Lower leg skin (tissue), 3 donors: ENCODE measurements around the gene RPS27.

ENCODE experiments used
- POLR2A ChIP-seq, 2 donors: fragments of 450-650 bp; IDR thresholded peaks; one replicate each; pipeline ENCODE4 v1.6.1; 2016 to 2017; ENCODE audit warnings: antibody characterized with exemption in 2 of 2, mild to moderate bottlenecking in 1 of 2, moderate library complexity in 1 of 2
- TF ChIP-seq, protein P1 (sequence below), 3 donors: fragments of 450-650 bp; IDR thresholded peaks; one replicate each; pipeline ENCODE4 v1.5.1; 2016; ENCODE audit warnings: antibody characterized with exemption in 3 of 3, mild to moderate bottlenecking in 3 of 3, moderate library complexity in 2 of 3

DNA sequence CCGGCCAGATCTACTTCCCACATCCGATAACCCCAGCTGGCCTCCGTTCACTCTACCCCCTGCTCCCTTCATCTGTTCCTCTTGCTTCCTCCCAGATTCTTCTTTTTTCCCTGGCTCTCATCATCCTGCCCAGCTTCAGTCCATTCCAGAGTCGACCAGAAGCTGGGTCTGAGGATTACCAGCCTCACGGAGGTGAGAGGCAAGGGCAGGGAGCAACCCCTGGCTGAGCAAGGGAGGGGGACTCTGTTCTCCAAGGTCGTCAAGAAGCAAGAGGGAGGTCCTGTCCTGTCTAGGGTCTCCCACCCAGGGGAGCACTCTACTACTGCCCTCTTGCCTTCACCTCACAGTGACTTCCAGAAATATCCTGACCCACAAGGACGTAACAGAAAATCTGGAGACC, 17.0 kb upstream of the RPS27 start:
- TF ChIP-seq, protein P1, sequence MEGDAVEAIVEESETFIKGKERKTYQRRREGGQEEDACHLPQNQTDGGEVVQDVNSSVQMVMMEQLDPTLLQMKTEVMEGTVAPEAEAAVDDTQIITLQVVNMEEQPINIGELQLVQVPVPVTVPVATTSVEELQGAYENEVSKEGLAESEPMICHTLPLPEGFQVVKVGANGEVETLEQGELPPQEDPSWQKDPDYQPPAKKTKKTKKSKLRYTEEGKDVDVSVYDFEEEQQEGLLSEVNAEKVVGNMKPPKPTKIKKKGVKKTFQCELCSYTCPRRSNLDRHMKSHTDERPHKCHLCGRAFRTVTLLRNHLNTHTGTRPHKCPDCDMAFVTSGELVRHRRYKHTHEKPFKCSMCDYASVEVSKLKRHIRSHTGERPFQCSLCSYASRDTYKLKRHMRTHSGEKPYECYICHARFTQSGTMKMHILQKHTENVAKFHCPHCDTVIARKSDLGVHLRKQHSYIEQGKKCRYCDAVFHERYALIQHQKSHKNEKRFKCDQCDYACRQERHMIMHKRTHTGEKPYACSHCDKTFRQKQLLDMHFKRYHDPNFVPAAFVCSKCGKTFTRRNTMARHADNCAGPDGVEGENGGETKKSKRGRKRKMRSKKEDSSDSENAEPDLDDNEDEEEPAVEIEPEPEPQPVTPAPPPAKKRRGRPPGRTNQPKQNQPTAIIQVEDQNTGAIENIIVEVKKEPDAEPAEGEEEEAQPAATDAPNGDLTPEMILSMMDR (IDR thresholded peaks at IDR 0.05), result no peak
- no peak for TF ChIP-seq POLR2A (IDR thresholded peaks at IDR 0.05)
